CD4-positive, alpha-beta T cell treated with Interleukin-1 beta for 1 hour (primary cell): Measurements from ENCODE around the gene DUSP22.

Experiments used
- DNase-seq, 2 donors: peaks; one replicate each; pipeline ENCODE4 v3.0.0-alpha.2; 2020 to 2022

The DUSP22 gene

DNA sequence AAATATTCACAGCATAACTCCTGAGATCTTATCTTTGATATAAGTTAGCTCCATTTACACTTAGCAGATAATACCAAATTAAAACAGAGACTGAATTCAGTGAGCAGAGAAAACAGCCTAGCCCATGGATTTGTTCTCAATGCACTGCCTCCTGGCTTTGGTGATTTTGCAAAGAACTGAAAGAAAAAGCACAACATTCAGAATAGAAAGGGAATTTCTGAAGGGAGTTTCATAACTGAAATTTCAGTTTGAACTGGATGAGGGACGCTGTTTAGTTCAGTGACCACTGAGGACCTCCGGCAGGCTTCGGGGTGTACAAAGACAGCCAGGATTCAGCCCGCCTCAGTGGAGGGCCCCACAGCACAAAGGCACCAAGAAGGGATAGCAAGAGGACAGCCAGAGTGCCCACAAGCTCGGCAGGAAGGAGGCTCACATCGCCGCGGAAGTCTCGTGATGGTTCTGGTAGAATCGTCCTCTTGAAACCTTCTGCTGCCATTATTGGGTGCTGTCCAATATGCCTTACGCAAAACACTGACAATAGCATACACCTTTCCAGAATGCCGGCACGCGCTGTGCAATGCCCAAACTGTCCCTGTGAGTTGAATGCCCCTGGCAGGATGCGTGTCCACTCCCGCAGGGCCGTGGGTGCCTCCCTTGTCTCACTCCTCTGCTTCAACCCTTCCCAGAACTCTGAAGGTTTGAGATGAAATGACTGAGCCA is 89.6 kb downstream of the DUSP22 start:
- DNase-seq, result no peak

- DNase-seq, result no peak
Measured at GRCh38 chr6:382883-383810, 90.9 kb downstream of the DUSP22 start.

DNA sequence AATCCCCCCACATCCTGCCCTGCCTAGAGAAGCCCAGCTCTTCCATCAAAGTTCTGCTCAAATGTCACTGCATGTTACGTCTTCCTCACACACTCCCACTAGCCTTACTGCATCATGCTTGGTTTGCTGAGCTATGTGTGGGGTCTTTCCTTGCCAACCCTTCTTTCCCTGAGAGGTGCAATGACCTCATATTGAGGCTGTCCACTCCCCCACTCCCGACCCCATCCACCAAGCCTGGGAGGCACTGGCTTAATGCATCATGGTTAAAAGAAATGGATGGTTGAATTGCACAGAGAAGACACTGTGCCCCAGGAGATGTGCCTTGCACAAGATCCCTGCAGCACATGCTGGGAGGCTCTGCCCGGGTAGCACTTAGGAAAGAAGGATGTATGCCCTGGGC is 91.6 kb downstream of the DUSP22 start:
- no peak for DNase-seq

GRCh38 chr6:384898-385297 is 92.6 kb downstream of the DUSP22 start:
- no peak for DNase-seq

DNA sequence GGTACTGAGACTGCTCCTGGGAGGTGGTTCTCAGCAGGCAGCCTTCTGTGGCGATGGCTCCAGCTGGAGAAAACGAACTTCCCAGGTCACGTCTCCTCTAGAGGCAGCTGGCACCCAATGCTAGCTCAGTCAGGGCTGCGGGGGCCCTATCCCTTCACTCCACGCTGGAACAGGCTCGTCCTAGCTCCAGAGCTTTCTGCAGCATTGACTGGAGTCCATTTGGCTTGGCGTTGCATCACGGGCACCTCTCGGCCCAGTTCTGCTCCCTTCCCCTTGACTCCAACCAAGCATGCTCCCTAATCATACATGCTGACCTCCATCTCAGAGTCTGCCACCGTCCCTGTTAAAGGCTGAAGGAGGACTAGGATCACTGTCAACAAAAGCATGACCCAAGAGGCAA is 93.3 kb downstream of the DUSP22 start:
- no peak for DNase-seq

- no peak for DNase-seq
Measured at GRCh38 chr6:386688-387266, 94.5 kb downstream of the DUSP22 start.

DNA sequence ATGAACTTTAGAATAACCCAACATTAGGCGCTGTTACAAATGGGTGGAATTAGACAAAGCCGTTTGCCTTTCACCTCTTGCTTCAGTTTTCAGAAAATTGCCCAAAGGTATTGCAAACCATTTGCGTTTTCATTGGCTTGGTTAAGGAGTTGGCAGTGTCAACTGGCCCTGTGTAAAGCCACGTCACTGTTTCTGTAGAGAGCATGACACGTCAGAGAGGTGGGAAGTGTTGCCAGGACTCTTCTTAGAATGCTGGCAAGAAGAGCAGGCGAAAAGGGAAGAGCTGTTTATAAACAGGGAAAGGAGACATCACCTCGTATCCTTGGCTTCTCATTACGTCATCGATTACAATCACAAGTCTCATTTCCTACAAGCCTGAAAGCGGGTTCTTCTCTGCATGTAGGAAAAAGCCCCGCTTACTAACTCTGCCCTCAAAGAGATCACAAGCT is 95.0 kb downstream of the DUSP22 start:
- DNase-seq, result no peak

DNA sequence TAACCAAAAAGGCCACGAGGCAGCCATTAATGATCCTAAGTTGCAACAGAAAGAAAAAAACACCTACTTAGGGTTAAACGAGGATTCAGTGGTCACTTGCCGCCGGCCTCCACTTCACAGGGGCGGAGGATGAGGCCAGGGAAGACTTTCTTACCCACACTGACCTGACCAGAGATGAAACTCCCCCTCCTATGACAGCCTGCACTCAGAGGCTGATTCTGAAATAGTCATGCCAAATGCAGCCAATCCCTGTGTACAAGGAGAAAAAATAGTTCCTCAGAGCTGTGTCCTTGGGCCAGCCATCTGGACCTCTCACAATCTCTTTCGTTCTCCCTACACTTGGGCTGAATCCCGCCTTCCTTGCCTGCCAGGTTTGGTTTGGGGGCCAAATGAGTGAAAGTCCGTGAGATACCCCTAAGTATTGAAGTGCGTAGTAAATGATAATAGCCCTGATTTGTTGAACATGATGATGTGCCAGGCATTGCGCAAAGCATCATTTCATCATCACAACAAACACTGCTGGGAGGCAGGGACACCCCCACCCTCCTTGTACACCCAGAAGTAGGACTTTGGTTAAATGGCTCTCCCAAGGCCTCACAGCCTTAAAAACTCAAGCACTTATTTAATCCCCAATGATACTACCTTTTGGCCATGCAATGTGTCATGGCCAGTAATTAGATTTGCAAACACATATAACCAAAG is 96.1 kb downstream of the DUSP22 start:
- DNase-seq, result no peak

DNA sequence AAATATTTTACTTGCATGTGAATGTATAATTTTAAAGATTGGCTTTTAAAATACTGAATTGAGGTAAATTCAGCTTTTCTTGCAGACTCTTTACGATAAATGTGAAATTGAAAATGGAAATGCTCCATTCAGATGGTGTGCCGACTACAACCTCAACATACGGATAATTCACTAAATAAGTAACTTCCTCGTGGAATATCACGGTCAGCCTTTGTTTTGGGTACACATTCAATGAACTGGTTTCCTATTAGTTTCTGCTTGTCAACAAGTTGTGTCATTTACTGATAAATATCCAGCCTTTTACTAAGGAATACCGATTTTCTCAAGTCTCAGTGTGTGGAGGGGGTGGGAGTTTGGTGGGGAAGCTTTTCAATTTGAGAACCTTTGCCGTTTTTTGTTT is 96.9 kb downstream of the DUSP22 start:
- no peak for DNase-seq

DNA sequence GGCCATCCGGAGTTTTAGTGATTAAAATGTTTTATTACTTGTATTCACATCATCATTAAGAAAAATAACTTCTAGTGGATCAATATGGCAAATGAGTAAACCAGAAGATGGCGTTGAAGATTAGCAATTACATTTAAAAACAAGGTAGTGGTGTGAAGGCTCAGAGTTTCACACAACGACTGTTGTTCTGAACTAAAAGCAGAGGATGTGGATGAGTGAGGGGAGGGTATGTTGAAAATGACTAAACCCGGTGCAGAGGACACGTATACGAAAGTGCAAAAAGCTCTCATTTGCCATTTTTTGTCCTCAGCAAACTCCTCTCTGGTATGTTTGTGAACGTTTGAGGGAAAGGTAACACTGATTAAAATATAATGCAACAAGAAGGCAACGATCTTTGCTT is 97.3 kb downstream of the DUSP22 start:
- peak in 1 of 2 donors; percentile 48 for DNase-seq

GRCh38 chr6:390914-391558 is 98.7 kb downstream of the DUSP22 start:
- DNase-seq, result peak in 1 of 2 donors; percentile 25

- DNase-seq, result peak; percentile 53 to 63
Measured at GRCh38 chr6:391559-392440, 99.5 kb downstream of the DUSP22 start, which contains the start of gene IRF4. IRF4 (plus strand) TSS chr6:391752; CDS start chr6:393153, 1,401 bp downstream.

DNA sequence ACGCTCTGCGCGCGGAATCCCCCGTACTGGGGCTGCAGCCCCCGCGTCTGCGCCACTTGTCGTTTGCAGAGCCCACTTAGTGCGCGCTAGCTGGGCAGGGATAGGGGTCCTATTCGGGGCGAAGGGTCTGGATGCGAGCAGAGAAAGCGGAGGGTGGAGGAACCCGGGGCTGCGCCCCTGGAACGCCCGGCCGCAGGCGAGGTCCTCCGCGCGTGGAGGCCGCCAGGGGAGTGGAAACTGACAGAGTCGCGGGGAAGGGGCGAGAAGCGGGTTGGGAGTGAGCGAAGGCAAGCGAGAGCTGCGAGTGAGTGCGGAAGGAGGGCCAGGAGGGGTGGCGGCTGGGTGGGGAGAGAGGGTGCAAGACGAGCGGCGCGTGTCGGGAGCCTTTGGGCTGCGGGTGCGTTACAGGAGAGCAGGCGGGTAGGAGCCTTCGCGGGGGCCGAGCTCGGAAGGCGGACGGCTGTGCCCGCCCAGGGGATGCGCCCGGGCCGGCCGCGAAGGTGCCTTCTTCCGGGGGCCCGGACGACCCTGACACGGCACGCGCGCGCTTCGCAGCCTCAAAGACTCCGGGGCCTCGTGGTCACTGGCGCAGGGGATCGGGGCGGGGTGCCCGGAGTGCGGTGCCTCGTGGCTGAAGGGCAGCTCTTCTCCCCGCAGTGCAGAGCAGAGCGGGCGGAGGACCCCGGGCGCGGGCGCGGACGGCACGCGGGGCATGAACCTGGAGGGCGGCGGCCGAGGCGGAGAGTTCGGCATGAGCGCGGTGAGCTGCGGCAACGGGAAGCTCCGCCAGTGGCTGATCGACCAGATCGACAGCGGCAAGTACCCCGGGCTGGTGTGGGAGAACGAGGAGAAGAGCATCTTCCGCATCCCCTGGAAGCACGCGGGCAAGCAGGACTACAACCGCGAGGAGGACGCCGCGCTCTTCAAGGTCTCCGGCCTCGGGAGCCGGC is 100.4 kb downstream of the DUSP22 start:
- DNase-seq, result no peak

- no peak for DNase-seq
Measured at GRCh38 chr6:393391-394221, 101.3 kb downstream of the DUSP22 start.

DNA sequence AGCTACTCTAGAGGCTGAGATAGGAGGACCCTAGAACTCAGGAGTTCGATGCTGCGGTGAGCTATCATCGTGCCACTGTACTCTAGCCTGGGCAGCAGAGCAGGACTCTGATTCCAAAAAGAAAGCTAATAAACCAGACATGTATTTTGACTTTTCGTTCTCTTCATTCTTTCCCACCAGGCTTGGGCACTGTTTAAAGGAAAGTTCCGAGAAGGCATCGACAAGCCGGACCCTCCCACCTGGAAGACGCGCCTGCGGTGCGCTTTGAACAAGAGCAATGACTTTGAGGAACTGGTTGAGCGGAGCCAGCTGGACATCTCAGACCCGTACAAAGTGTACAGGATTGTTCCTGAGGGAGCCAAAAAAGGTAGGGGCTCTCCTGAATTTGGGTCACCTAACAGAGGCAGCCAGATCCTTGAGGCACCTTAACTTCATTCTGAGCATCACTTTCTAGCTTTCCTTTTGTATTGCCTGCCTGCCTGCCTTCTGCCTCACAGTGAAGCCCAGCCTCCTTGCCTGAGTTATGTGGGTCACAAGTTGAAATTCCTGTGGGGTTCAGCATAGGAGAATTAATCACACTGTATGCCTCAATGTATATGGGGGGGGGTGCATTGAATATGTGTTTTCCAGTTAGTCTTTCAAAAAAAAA is 102.5 kb downstream of the DUSP22 start:
- DNase-seq, result no peak

GRCh38 chr6:395432-396125 is 103.3 kb downstream of the DUSP22 start:
- no peak for DNase-seq

GRCh38 chr6:396126-396520 is 103.8 kb downstream of the DUSP22 start:
- DNase-seq, result no peak

- DNase-seq, result no peak
Measured at GRCh38 chr6:397056-397455, 104.8 kb downstream of the DUSP22 start.
